Measurements from ENCODE around the gene FBXO36. TPM values are rescaled to one million over a fixed set of nuclear protein-coding genes. Genes with fewer than 3 reads are reported as not detected.
"Not testable (repeated sequence)": the region's sequence is repeated elsewhere in the genome, so short reads cannot be mapped to it uniquely, and the experiment has no call there.

Gene FBXO36
- total RNA-seq, 3 donors from 2014 or later = 2.7 to 6.9 (median 3.3) TPM

GRCh38 chr2:229900012-229900411, 22.3 kb upstream of the FBXO36 start:
- Histone ChIP-seq H3K36me3 (no peaks in the 10 kb centered on the region), H3K4me3 (no peak overlapping the region), H3K27ac (no peak overlapping the region), H3K9me3 (no peaks in the 10 kb centered on the region), H3K4me1 (no peaks in the 10 kb centered on the region), H3K27me3 (no peaks in the 10 kb centered on the region)
- intact Hi-C loops (cut with DNase I; ENCODE audit: low total_unique reads) = no loop called here
- no peak for DNase-seq (ENCODE audit: low spot score in 2 of 2)
- no peak for TF ChIP-seq CTCF (IDR thresholded peaks at IDR 0.05)

GRCh38 chr2:229900514-229900913, 21.8 kb upstream of the FBXO36 start:
- intact Hi-C loops (cut with DNase I; ENCODE audit: low total_unique reads); H3K27me3 ChIP-seq; DNase-seq (ENCODE audit: low spot score in 2 of 2); H3K27ac ChIP-seq; H3K36me3 ChIP-seq; H3K4me1 ChIP-seq; H3K9me3 ChIP-seq; H3K4me3 ChIP-seq: not testable (repeated sequence)

GRCh38 chr2:229901819-229902218, 20.5 kb upstream of the FBXO36 start:
- H3K9me3 ChIP-seq = no peaks in the 10 kb centered on the region
- H3K27ac ChIP-seq = no peak overlapping the region
- no peak for DNase-seq (ENCODE audit: low spot score in 2 of 2)
- intact Hi-C loops (cut with DNase I; ENCODE audit: low total_unique reads) = no loop called here
- TF ChIP-seq CTCF (IDR thresholded peaks at IDR 0.05) (no peak), POLR2A (IDR thresholded peaks at IDR 0.05) (no peak), POLR2AphosphoS5 (IDR thresholded peaks at IDR 0.05) (no peak)
- H3K27me3 ChIP-seq = no peaks in the 10 kb centered on the region
- no peaks in the 10 kb centered on the region for H3K4me1 ChIP-seq
- H3K4me3 ChIP-seq = no peak overlapping the region
- no peaks in the 10 kb centered on the region for H3K36me3 ChIP-seq

- intact Hi-C loops (cut with DNase I; ENCODE audit: low total_unique reads) = no loop called here
- H3K4me1 ChIP-seq = no peaks in the 10 kb centered on the region
- no peaks in the 10 kb centered on the region for H3K27me3 ChIP-seq
- H3K36me3 ChIP-seq = no peaks in the 10 kb centered on the region
- H3K27ac ChIP-seq = no peak overlapping the region
- TF ChIP-seq POLR2AphosphoS5 (IDR thresholded peaks at IDR 0.05) (no peak), CTCF (IDR thresholded peaks at IDR 0.05) (no peak), POLR2A (IDR thresholded peaks at IDR 0.05) (no peak)
- no peak for DNase-seq (ENCODE audit: low spot score in 2 of 2)
- H3K9me3 ChIP-seq = no peaks in the 10 kb centered on the region
- no peak overlapping the region for H3K4me3 ChIP-seq
Observed at GRCh38 chr2:229903037-229903436, 19.3 kb upstream of the FBXO36 start.

- TF ChIP-seq CTCF (IDR thresholded peaks at IDR 0.05) (no peak), POLR2A (IDR thresholded peaks at IDR 0.05) (no peak), POLR2AphosphoS5 (IDR thresholded peaks at IDR 0.05) (no peak)
- H3K9me3 ChIP-seq = no peaks in the 10 kb centered on the region
- intact Hi-C loops (cut with DNase I; ENCODE audit: low total_unique reads) = loop anchor here (5.0 kb wide), 1 partner anchor 108 kb away; no protein-coding TSS in a partner anchor
- no peaks in the 10 kb centered on the region for H3K36me3 ChIP-seq
- no peak overlapping the region for H3K27ac ChIP-seq
- no peak for DNase-seq (ENCODE audit: low spot score in 2 of 2)
- no peak overlapping the region for H3K4me3 ChIP-seq
- H3K4me1 ChIP-seq = no peaks in the 10 kb centered on the region
- H3K27me3 ChIP-seq = no peaks in the 10 kb centered on the region
Observed at GRCh38 chr2:229905601-229906000, 16.7 kb upstream of the FBXO36 start.

GRCh38 chr2:229909090-229909489, 13.2 kb upstream of the FBXO36 start:
- intact Hi-C loops (cut with DNase I; ENCODE audit: low total_unique reads) = loop anchor here (5.0 kb wide), 1 partner anchor 112 kb away; no protein-coding TSS in a partner anchor
- no peak for DNase-seq (ENCODE audit: low spot score in 2 of 2)
- Histone ChIP-seq H3K4me1 (no peaks in the 10 kb centered on the region), H3K36me3 (no peaks in the 10 kb centered on the region), H3K4me3 (no peak overlapping the region), H3K27me3 (no peaks in the 10 kb centered on the region), H3K27ac (no peak overlapping the region), H3K9me3 (no peaks in the 10 kb centered on the region)
- TF ChIP-seq POLR2AphosphoS5 (IDR thresholded peaks at IDR 0.05) (no peak), CTCF (IDR thresholded peaks at IDR 0.05) (no peak), POLR2A (IDR thresholded peaks at IDR 0.05) (no peak)
